K562 (cell line): ENCODE results near the gene CAMK2G. TPM values are rescaled to one million over a fixed set of nuclear protein-coding genes. Genes with fewer than 3 reads are reported as not detected.

ENCODE experiments used
- ATF7 ChIP-seq: fragments of 450-650 bp; IDR thresholded peaks from 2 replicates; pipeline ENCODE4 v1.7.1; 2014; ENCODE audit warnings: mild to moderate bottlenecking, moderate library complexity
- CLOCK ChIP-seq: fragments of 250-450 bp; sonication (Bioruptor Pico); IDR thresholded peaks from 2 replicates; pipeline ENCODE4 v1.4.0; 2020; ENCODE audit warnings: mild to moderate bottlenecking, moderate library complexity, borderline replicate concordance
- E2F6 ChIP-seq, 2 experiments: IDR thresholded peaks; 2 replicates each; pipeline ENCODE4 v1.6.1; 2011; ENCODE audit warnings: borderline replicate concordance in 1 of 2, control low read depth in 1 of 2, low read depth in 1 of 2, low read length in 1 of 2, mild to moderate bottlenecking in 1 of 2, mixed read lengths in 1 of 2, moderate library complexity in 1 of 2; ENCODE audit not compliant: insufficient read depth in 1 of 2, insufficient read length in 1 of 2, poor library complexity in 1 of 2, severe bottlenecking in 1 of 2; ENCODE audit errors: extremely low read depth in 1 of 2
- GABPB1 ChIP-seq: sonication (generic); formaldehyde crosslinking; IDR thresholded peaks from 2 replicates; pipeline ENCODE4 v1.8.0; 2022; ENCODE audit warnings: mild to moderate bottlenecking, missing genetic modification reagents
- KLF6 ChIP-seq: fragments of 250-450 bp; sonication (Bioruptor Pico); IDR thresholded peaks from 2 replicates; pipeline ENCODE4 v1.4.0; 2020; ENCODE audit warnings: mild to moderate bottlenecking, moderate library complexity, borderline replicate concordance
- MCM7 ChIP-seq, 2 experiments: fragments of 450-650 bp; IDR thresholded peaks; 2 replicates each; pipeline ENCODE4 v1.6.1; 2016 to 2018
- MLLT1 ChIP-seq, 2 experiments: fragments of 450-650 bp; IDR thresholded peaks; 2 replicates each; pipeline ENCODE4 v1.6.1; 2016
- NRF1 ChIP-seq, 2 experiments: fragments of 450-650 bp; IDR thresholded peaks in 1 of 2; conservative IDR thresholded peaks in 1 of 2; 2 replicates each; pipeline ENCODE4 v1.6.1; 2014; ENCODE audit warnings: mild to moderate bottlenecking in 2 of 2
- SNIP1 ChIP-seq: fragments of 450-650 bp; IDR thresholded peaks from 2 replicates; pipeline ENCODE4 v1.7.1; 2017; ENCODE audit warnings: low read depth, mild to moderate bottlenecking
- TEAD1 ChIP-seq, 2 experiments: fragments of 450-650 bp in 1 of 2; sonication (generic) in 1 of 2; formaldehyde crosslinking; IDR thresholded peaks; 2 replicates each; pipeline versions ENCODE4 v1.4.0 to v1.8.0; 2020 to 2022; ENCODE audit warnings: mild to moderate bottlenecking in 2 of 2, missing genetic modification reagents in 1 of 2
- ZBTB17 ChIP-seq: fragments of 450-650 bp; formaldehyde crosslinking; IDR thresholded peaks from 2 replicates; pipeline ENCODE4 v1.4.0; 2020; ENCODE audit warnings: mild to moderate bottlenecking
- ZC3H4 ChIP-seq: sonication (generic); formaldehyde crosslinking; IDR thresholded peaks from 2 replicates; pipeline ENCODE4 v1.9.0; 2021; ENCODE audit warnings: missing genetic modification reagents, borderline replicate concordance
- ZEB2 ChIP-seq: fragments of 450-650 bp; IDR thresholded peaks from 2 replicates; pipeline ENCODE4 v1.6.1; 2016
- ZFP30 ChIP-seq: fragments of 250-450 bp; sonication (Bioruptor Pico); IDR thresholded peaks from 2 replicates; pipeline ENCODE4 v1.8.0; 2022; ENCODE audit warnings: moderate library complexity, mild to moderate bottlenecking, inconsistent platforms, borderline replicate concordance
- ZNF277 ChIP-seq: fragments of 250-450 bp; sonication (Bioruptor Pico); IDR thresholded peaks from 2 replicates; pipeline ENCODE4 v1.8.0; 2022; ENCODE audit warnings: inconsistent platforms, mild to moderate bottlenecking, moderate library complexity, borderline replicate concordance
- ZNF79 ChIP-seq: fragments of 250-450 bp; sonication (Bioruptor Pico); IDR thresholded peaks from 2 replicates; pipeline ENCODE4 v1.4.0; 2020; ENCODE audit warnings: low read depth, mild to moderate bottlenecking, moderate library complexity
- polyA plus RNA-seq, 8 experiments: library from polyadenylated mRNA; depleted of rRNA in 4 of 8; stranded (reverse) in 5 of 8; unstranded in 3 of 8; fragments of >200 nt; fragmentation: Nextera tagmentation in 2 of 8; fragmentation: Illumina TruSeq in 1 of 8; extraction: Ambion mirVana in 2 of 8; extraction: Trizol in 1 of 8; gene quantifications; 2 replicates each; pipeline versions ENCODE4 v1.2.1 to v1.2.3, GENCODE V29; 2011 to 2014; ENCODE audit warnings: inconsistent platforms in 1 of 8, missing spikeins in 1 of 8
- total RNA-seq, 7 experiments: library from RNA; depleted of rRNA in 6 of 7; stranded (reverse); fragments of >200 nt in 6 of 7; fragmentation: Illumina TruSeq in 2 of 7; extraction: Trizol in 2 of 7; gene quantifications; 2 replicates each; pipeline versions ENCODE4 v1.2.1 to v1.2.3, GENCODE V29; 2011 to 2021; ENCODE audit warnings: low replicate concordance in 1 of 7

The CAMK2G gene
- total and polyA plus RNA-seq, 9 of the 15 experiments (the other 6 are each of a cell fraction or from before 2014, with no cell fraction given), result 9.0 to 37.9 (median 32.6) TPM

GRCh38 chr10:73772281-73773151 lies 101.8 kb downstream of the CAMK2G start (continued):
- peak; percentile 71 for TF ChIP-seq GABPB1 (CRISPR knock-in tag)
- TF ChIP-seq ZNF277 (CRISPR knock-in tag), result no peak
- peak; percentile 62 to 84; a peak in 1 of 4 replicates for TF ChIP-seq TEAD1 (CRISPR knock-in tag; IDR thresholded peaks at IDR 0.05)
- no peak for TF ChIP-seq ZFP30 (CRISPR knock-in tag)
- TF ChIP-seq ZEB2, result peak; percentile 74; the same call in 1 of the 2 replicates
- no peak for TF ChIP-seq NRF1 (conservative IDR thresholded peaks at IDR 0.05 in 1 of 2, IDR thresholded peaks at IDR 0.05 in 1 of 2)
- no peak for TF ChIP-seq ZC3H4 (CRISPR knock-in tag)
- TF ChIP-seq E2F6 (IDR thresholded peaks at IDR 0.05; ENCODE audit: borderline replicate concordance in 1 of 2, extremely low read depth in 1 of 2, insufficient read depth in 1 of 2, insufficient read length in 1 of 2, low read depth in 1 of 2, low read length in 1 of 2, poor library complexity in 1 of 2, severe bottlenecking in 1 of 2), result peak; percentile 28 to 58
- TF ChIP-seq CLOCK (CRISPR knock-in tag), result no peak
- no peak for TF ChIP-seq SNIP1
- TF ChIP-seq MCM7 (IDR thresholded peaks at IDR 0.05), result no peak
- TF ChIP-seq MLLT1 (IDR thresholded peaks at IDR 0.05), result peak; percentile 37 to 63; a peak in 3 of 4 replicates
- TF ChIP-seq ZBTB17 (CRISPR knock-in tag), result peak; percentile 93
- no peak for TF ChIP-seq ZNF79 (CRISPR knock-in tag)
- peak; percentile 70 for TF ChIP-seq ATF7
- TF ChIP-seq KLF6 (CRISPR knock-in tag), result peak; percentile 70; the same call in 1 of the 2 replicates
